Right atrium auricular region (tissue), 2 donors: ENCODE measurements around the gene SND1. TPM values are rescaled to one million over a fixed set of nuclear protein-coding genes. Genes with fewer than 3 reads are reported as not detected.

ENCODE experiments used
- DNase-seq: peaks from one replicate; pipeline ENCODE4 v3.0.0-alpha.2; 2019; ENCODE audit warnings: low spot score
- H3K27ac ChIP-seq, 2 donors: fragments of 200-600 bp; sonication (generic); 1 replicate in 1 of 2; 2 replicates in 1 of 2; pipeline ENCODE4 v1.5.1; 2016 to 2019
- H3K27me3 ChIP-seq, 2 donors: fragments of 200-600 bp; sonication (generic); one replicate each; pipeline versions ENCODE4 v1.5.1 to v1.6.0; 2017 to 2019
- H3K36me3 ChIP-seq: fragments of 200-600 bp; sonication (generic); one replicate; pipeline ENCODE4 v1.5.1; 2016
- H3K4me1 ChIP-seq, 2 donors: fragments of 200-600 bp; sonication (generic); one replicate each; pipeline versions ENCODE4 v1.5.1 to v1.6.0; 2017 to 2019
- H3K4me3 ChIP-seq, 2 donors: fragments of 200-600 bp; sonication (generic); 1 replicate in 1 of 2; 2 replicates in 1 of 2; pipeline ENCODE4 v1.5.1; 2017 to 2019; ENCODE audit warnings: mild to moderate bottlenecking in 1 of 2, moderate library complexity in 1 of 2
- H3K9me3 ChIP-seq, 2 donors: fragments of 200-600 bp; sonication (generic); one replicate each; pipeline ENCODE4 v1.5.1; 2019
- total RNA-seq, 2 donors: library from RNA; depleted of rRNA; stranded (reverse); fragments of >200 nt; gene quantifications; one replicate each; pipeline ENCODE4 v1.1.0, GENCODE V29; 2016
- TF ChIP-seq, protein P1 (sequence below), 2 donors: fragments of 200-600 bp; sonication (generic); IDR thresholded peaks; one replicate each; pipeline ENCODE4 v1.5.1; 2019; ENCODE audit warnings: antibody characterized with exemption in 2 of 2

The SND1 gene
- total RNA-seq, 2 donors from 2014 or later = 69.4 to 77.6 TPM

DNA sequence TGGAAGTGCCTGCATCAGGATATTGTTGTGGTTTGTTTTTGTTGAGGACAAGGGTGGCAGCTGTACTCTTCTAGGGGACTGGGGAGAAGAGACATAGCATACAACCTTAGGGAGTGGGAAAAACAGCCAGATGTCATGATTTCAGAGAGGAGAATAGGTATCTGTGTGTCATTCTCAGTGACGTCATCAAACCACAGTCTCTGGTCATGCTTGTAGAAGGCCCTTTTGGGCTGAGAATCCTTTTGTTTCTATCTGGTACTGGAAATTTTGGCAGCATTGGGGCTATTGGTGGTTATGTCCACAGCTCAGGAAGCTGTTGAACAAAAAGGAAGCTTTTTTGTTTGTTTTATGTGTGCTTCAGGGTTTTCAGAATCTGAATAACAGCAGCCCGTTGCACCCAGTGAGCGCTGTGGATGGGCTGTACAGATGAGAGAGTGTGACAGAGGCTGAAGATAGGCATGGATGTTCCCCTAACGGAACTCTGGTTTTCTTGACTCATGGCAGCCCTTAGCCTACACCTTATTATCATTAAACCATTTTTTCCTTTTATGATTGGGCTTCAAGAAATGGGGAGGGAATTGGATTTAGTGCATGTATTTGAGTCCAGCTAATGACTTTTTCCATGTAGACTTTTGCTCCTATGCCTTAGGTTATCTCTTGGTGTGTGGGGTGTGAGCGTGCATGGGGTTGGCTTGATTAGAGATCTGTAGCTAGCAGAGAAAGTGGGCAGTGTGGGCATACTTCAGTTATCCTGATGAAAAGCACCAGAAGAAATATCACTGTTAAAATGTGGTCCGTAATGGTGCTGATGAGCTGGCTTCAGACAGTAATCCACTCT is 65.7 kb downstream of the SND1 start:
- Histone ChIP-seq H3K4me3 (no peak overlapping the region), H3K9me3 (no peaks in the 10 kb centered on the region), H3K27me3 (no peaks in the 10 kb centered on the region), H3K4me1 (no peaks in the 10 kb centered on the region), H3K36me3 (peaks cover 17% of the 10 kb centered on the region), H3K27ac (no peak overlapping the region)
- TF ChIP-seq, protein P1, sequence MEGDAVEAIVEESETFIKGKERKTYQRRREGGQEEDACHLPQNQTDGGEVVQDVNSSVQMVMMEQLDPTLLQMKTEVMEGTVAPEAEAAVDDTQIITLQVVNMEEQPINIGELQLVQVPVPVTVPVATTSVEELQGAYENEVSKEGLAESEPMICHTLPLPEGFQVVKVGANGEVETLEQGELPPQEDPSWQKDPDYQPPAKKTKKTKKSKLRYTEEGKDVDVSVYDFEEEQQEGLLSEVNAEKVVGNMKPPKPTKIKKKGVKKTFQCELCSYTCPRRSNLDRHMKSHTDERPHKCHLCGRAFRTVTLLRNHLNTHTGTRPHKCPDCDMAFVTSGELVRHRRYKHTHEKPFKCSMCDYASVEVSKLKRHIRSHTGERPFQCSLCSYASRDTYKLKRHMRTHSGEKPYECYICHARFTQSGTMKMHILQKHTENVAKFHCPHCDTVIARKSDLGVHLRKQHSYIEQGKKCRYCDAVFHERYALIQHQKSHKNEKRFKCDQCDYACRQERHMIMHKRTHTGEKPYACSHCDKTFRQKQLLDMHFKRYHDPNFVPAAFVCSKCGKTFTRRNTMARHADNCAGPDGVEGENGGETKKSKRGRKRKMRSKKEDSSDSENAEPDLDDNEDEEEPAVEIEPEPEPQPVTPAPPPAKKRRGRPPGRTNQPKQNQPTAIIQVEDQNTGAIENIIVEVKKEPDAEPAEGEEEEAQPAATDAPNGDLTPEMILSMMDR (IDR thresholded peaks at IDR 0.05) = no peak
- DNase-seq = no peak

GRCh38 chr7:127718340-127718679 is 66.3 kb downstream of the SND1 start:
- peaks cover 17% of the 10 kb centered on the region for H3K36me3 ChIP-seq
- no peaks in the 10 kb centered on the region for H3K27me3 ChIP-seq
- H3K27ac ChIP-seq = no peak overlapping the region
- TF ChIP-seq, protein P1 (IDR thresholded peaks at IDR 0.05) = no peak
- no peaks in the 10 kb centered on the region for H3K9me3 ChIP-seq
- no peak for DNase-seq
- no peaks in the 10 kb centered on the region for H3K4me1 ChIP-seq
- no peak overlapping the region for H3K4me3 ChIP-seq

- Histone ChIP-seq H3K27me3 (no peaks in the 10 kb centered on the region), H3K36me3 (peaks cover 26% of the 10 kb centered on the region), H3K27ac (no peak overlapping the region), H3K4me1 (no peaks in the 10 kb centered on the region), H3K9me3 (no peaks in the 10 kb centered on the region), H3K4me3 (no peak overlapping the region)
- TF ChIP-seq, protein P1 (IDR thresholded peaks at IDR 0.05) = no peak
- DNase-seq = no peak
Measured at GRCh38 chr7:127726476-127726875, 74.5 kb downstream of the SND1 start.

DNA sequence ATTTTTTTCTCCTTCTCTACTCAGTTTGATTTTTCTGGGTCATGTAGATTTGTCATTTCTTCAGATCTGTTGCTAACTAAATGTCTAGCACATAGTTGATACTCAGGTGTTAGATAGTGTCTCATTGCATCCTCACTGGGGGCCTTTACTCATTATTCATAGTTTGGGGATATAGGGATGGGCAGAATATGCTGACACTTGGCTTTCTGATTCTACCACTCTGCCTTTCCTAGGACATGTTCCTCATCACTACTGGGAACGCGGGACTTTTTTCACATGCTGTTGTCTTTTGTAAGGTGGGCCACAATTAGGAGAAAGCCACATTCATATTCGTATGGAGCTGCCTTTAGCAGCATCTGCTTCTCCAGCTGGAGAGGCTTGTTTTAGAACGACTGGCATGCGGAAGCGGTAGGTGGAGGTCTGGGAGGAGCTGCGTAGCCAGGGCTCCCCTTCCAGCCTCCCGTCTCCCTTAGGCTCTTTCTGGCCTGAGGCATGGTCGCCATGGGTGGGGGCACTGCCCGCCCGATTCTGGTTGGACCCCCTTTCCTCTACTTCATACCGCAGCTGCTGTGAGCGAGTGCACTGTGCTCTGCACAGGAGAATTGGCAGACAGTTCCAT is 78.8 kb downstream of the SND1 start:
- peaks cover 3% of the 10 kb centered on the region for H3K36me3 ChIP-seq
- no peaks in the 10 kb centered on the region for H3K27me3 ChIP-seq
- no peak overlapping the region for H3K27ac ChIP-seq
- no peaks in the 10 kb centered on the region for H3K9me3 ChIP-seq
- no peak overlapping the region for H3K4me3 ChIP-seq
- TF ChIP-seq, protein P1 (IDR thresholded peaks at IDR 0.05) = no peak
- no peaks in the 10 kb centered on the region for H3K4me1 ChIP-seq
- no peak for DNase-seq

GRCh38 chr7:127731431-127732080 is 79.6 kb downstream of the SND1 start:
- no peak overlapping the region for H3K4me3 ChIP-seq
- DNase-seq = no peak
- no peaks in the 10 kb centered on the region for H3K36me3 ChIP-seq
- no peak overlapping the region for H3K27ac ChIP-seq
- no peaks in the 10 kb centered on the region for H3K27me3 ChIP-seq
- H3K4me1 ChIP-seq = no peaks in the 10 kb centered on the region
- TF ChIP-seq, protein P1 (IDR thresholded peaks at IDR 0.05) = no peak
- no peaks in the 10 kb centered on the region for H3K9me3 ChIP-seq
